GM19395 (cell line): ENCODE data around the gene TRERF1.

Experiments used
- ATAC-seq: cut with Tn5 transposase; IDR thresholded peaks from one replicate; pipeline ENCODE4 v1.9.1; 2021; ENCODE audit warnings: mild to moderate bottlenecking, moderate library complexity; ENCODE audit not compliant: unreplicated experiment

The TRERF1 gene

GRCh38 chr6:42368181-42368580, 83.5 kb downstream of the TRERF1 start:
- ATAC-seq: no peak

- no peak for ATAC-seq
Measured at GRCh38 chr6:42367353-42368011, 84.2 kb downstream of the TRERF1 start.

- no peak for ATAC-seq
Measured at GRCh38 chr6:42366999-42367352, 84.8 kb downstream of the TRERF1 start.

GRCh38 chr6:42366011-42366705, 85.6 kb downstream of the TRERF1 start:
- ATAC-seq: no peak

- no peak for ATAC-seq
Measured at GRCh38 chr6:42365021-42365420, 86.7 kb downstream of the TRERF1 start.

GRCh38 chr6:42363926-42364849, 87.5 kb downstream of the TRERF1 start:
- no peak for ATAC-seq

- no peak for ATAC-seq
Measured at GRCh38 chr6:42361036-42361435, 90.7 kb downstream of the TRERF1 start.

GRCh38 chr6:42359021-42359420, 92.7 kb downstream of the TRERF1 start:
- no peak for ATAC-seq

- no peak for ATAC-seq
Measured at GRCh38 chr6:42355416-42355815, 96.3 kb downstream of the TRERF1 start.

- no peak for ATAC-seq
Measured at GRCh38 chr6:42354702-42355101, 97.0 kb downstream of the TRERF1 start.

- ATAC-seq: no peak
Measured at GRCh38 chr6:42352856-42353564, 98.7 kb downstream of the TRERF1 start.

GRCh38 chr6:42350911-42351310, 100.8 kb downstream of the TRERF1 start:
- no peak for ATAC-seq

GRCh38 chr6:42349753-42350511, 101.8 kb downstream of the TRERF1 start:
- no peak for ATAC-seq

- ATAC-seq: no peak
Measured at GRCh38 chr6:42347456-42347855, 104.3 kb downstream of the TRERF1 start.

- ATAC-seq: no peak
Measured at GRCh38 chr6:42345696-42346416, 105.9 kb downstream of the TRERF1 start.

- ATAC-seq: no peak
Measured at GRCh38 chr6:42344756-42345155, 107.0 kb downstream of the TRERF1 start.

GRCh38 chr6:42341771-42342553, 109.8 kb downstream of the TRERF1 start:
- ATAC-seq: no peak

- ATAC-seq: no peak
Measured at GRCh38 chr6:42341221-42341620, 110.5 kb downstream of the TRERF1 start.

- ATAC-seq: no peak
Measured at GRCh38 chr6:42340511-42340910, 111.2 kb downstream of the TRERF1 start.
